ENCODE data around the gene HOXB6.

HOXB6 gene

DNA sequence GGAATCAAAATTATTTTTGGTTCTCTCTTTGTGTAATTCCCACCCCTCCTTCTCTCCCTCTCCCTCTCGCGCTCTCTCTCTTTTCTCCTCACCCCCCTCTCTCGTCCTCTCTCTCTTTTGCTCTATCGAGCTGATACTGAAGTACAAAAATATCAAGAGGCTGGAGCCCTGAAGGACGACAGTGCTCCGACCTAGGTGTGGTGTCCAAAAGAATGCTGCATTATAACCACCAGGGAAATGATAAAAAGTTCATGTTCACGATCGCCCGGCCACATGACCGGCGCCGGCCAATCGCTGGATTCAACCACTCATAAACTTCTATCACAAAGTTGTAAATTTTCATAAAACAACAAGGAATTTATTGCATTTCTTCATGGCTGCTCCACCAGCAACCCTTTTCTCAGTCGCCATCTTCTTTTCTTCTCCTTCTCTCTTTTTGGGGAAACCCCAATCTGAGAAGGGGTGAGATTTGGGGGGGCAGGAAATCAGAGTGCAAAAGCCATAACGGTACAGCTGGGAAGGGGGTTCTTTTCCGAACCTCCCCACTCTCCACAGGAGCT is at the start of gene HOXB6:
Gene HOXB6, minus strand, starts transcription at position 217 of the 560 bp plus-strand sequence. CDS start 6,836 bp downstream, outside the sequence.
- FAIRE-seq (peak; percentile 75), DNase-seq (ENCODE audit: low spot score) (peak; percentile 60)

DNA sequence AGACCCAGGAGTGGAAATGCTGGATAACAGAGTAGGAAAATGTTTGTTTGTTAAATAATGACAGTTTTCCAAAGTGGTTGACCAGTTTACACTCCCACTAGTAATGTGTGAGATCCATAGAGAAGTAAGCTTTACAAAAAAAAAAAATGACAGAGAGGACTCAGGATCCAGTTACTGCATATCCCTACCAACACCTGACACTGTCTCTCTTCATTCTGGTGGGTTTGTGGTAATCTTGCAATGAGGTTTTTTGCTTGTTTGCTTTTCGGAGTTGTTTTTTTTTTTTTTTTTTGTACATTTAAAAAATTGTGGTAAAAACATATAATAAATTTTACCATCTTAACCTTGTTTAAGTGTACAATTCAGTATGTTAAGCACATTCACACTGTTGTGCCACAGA is 45.0 kb upstream of the HOXB6 start:
- DNase-seq (ENCODE audit: low spot score) (no peak), FAIRE-seq (no peak)

DNA sequence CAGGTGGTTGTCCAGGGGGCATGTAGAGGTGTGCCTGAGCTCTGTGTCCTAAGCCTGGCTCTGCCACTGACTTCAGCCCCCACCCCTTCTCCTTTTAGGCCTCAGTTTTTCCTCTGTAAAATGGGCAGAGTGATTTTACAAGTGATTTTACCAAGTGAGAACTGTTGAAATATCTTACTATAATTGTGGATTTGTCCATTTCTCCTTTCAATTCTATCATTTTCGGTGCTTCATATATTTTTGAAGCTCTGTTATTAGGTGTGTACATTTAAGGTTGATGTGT is 43.1 kb upstream of the HOXB6 start:
- no peak for FAIRE-seq
- no peak for DNase-seq (ENCODE audit: low spot score)

DNA sequence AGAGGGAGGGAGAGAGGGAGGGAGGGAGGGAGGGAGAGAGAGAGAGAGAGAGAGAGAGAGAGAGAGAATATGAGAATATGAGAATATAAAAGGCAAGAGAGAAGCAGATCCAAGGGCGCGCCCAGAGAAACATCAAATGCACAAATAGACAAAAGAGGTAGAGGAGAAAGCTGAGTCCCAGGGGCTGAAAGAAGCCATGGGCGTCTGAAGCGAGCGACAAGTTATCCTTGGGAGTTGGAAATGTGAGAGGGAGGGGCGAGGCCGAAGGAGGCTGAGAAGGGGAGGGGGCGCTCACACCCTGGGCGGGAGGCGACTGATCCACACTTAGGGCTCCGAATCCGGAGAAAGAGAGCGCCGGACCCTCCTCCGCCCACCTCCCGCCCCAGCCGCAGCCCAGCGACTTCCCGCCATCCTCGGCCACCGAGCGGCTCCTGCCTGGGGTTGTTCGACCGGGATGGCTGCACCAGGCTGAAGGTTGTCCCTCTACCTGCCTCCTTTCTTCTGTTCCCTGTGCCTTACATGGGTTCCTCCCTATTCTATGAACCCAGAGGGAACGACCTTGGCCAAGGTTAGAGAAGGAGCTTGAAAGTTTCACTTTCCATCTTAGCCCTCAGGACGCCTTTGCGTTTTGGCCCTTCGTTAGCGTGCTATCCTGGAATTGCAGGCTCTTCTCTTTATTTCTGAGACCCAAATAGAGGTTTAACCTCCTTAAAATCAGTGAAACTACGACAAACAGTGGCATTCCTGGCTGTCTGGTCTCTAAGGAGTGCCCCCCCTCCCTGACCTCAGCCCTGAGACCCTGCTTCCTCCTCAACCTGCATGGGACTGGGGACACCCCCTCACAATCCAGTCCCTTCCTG is 42.5 kb upstream of the HOXB6 start:
- FAIRE-seq (no peak), DNase-seq (ENCODE audit: low spot score) (no peak)

DNA sequence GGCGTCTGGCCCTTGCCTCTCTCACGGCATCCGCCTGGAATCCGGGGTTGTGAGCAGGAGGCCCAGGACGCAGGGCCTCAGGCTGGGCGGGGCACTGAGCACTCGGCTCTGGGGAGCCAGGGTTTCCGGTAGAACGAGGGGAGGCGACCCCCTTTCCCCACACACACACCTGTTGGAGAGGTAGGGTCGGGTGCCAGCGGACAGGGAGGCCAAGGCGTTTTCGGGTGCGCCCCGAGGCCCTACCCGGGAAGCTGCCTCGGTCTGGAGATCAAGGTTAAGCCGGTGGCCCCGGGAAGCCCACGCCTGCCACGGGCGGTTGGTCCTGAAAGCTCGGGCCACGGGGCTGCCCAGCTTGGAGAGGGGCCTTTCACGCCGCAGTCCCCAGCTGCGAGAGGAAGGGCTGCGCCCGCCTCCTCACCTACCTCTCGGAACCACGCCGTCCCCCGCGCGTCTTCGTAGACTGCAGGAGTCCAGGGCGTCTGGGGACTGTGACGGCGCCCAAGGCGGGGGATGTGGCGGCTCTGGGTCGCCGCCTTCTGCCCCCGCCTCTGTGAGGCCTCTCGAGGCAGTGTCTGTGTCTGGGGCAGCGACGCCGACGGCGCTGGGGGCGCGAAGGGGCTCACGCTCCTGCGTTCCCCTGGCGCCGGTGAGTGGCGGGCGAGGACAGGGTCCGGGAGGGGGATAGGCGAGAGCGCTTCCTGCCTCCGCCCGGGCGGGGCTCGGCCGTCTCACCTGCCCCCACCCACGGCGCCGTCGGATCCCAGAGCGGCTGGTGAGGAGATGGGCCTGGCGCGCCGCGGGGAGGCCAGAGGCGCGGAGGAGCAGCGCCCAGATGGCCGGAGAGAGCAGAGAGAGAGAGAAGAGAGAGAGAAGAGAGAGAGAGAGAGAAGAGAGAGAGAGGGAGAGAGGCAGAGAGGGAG is 41.7 kb upstream of the HOXB6 start:
- DNase-seq (ENCODE audit: low spot score) (peak; percentile 69), FAIRE-seq (no peak)

DNA sequence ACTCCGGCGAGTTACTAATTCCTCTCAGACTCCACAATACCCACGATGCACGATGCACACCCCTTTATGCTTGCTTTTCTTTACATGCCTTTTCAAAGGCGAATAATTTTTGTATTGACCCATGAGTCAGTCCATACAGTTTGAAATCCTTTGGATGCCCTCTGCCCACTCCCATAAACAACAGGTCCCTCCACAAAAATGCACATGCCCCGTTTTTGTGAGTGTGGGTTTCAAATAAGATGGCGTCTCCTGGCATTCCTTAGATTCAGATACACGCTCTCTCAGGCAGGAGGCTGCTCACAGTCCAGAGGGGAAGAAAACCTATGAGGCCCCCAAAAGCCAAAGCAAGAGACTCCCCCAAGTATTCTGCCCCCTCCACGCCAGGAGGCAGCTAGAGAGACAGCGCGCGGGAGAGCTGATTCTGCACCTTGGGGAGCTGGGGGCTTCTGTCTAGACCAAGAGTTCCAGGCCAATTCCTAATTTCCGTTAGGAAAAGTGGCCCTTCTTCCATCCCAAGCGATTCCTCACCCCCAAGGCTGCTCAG is 40.9 kb upstream of the HOXB6 start:
- DNase-seq (ENCODE audit: low spot score): no peak
- no peak for FAIRE-seq

DNA sequence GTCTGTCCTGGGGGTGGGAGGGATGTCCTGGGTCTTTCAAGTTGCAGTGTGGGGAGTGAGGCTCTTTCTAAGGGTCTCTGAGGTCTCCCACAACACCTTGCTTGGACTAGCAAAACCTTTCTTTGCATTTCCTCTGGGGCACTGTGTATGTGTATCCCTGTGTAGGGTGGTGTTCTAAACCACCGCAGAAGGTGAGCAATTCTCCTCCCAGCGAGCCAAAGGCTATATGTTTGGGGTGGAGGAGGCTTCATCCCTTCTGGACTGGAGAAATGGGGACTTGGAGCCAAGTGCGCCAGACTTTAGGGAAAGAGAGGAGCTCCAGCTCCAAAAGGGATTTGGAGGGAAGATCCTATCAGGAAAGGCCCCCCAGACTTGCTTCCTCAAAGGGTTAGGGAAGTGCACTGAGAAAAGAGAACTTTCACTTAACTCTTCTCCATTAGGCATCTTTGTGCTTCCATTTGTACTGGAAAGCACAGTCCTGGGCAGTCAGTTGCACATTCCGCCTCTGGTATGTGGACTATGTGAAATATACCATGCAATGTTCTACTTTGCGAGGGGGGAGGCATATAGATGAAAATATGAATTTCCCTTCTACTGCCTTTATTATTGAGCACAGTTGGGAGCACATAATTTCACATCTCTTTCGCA is 40.2 kb upstream of the HOXB6 start:
- no peak for FAIRE-seq
- no peak for DNase-seq (ENCODE audit: low spot score)

DNA sequence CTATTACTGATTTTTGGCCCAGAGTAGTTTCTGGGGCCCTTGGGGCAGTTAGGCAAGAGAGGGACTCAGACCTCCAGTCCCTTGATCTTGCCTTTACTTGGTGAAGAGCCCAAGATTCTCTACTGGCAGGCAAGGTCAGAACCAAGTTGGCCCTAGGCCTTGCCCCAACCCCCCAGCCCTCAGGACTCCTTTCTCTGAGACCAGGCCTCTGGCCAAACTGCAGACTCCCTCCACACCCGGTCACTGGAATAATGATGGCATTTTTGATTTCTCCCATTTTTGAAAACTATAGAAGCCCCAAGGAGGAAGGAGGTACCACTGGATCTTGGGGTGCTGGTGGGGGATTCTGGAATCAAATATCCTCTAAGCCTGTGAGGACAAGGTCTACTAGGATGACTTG is 39.4 kb upstream of the HOXB6 start:
- DNase-seq (ENCODE audit: low spot score) (no peak), FAIRE-seq (no peak)

DNA sequence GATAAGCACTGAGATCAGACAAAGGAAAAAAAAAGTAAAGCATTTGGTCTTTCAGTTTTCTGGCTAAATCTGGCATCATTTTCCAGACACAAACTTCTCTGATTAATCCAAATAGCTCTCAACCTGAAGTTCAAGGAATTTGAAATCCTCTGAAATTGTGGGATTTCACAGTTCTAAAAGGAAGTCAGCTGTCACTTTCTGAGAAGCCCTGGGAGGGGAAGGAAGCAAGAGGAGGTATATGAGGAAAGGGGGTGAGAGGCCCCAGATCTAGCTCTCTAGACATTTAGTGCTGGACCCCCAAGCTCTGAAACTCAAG is 38.9 kb upstream of the HOXB6 start:
- FAIRE-seq (no peak), DNase-seq (ENCODE audit: low spot score) (no peak)

DNA sequence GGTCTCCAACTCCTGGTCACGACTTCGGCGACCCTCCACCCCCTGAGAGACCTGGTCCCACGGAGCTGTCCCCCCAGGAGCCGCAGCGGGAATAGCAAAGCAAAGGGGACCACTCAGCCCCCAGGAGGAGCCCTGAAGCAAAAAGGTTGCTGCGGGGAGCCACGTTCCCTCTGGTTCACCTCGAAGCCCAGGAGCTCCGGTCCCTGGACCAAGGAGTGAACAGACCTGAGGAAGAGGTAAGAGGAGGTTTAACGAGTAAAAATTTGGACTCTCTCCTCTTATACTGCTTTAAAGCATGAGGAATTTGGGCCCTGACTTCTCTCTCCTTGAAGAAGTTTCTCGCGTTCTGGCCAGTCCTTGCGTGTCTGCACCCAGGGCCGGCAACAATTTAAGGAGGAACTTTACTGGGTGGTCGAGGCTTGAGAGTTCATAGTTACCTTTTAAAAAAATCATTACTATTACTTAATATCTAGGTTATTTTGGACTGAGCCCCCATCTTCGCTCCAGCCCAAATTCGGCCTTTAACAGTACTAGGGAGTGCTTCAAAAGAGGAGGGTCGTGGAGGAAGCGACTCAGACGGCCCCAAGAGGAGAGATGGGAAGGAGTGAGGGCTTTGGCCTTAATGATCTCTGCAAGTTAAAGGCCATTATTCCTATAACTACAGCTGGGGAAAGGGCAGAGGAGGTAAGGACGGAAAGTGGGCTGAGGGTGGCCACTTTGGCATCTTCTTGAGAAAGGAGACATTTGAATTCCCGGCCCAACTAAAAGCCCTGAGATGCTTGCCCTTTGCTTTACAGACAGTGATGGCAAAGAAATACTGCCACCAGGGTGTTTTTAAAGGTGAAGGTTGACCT is 38.3 kb upstream of the HOXB6 start:
- FAIRE-seq (no peak), DNase-seq (ENCODE audit: low spot score) (no peak)

DNA sequence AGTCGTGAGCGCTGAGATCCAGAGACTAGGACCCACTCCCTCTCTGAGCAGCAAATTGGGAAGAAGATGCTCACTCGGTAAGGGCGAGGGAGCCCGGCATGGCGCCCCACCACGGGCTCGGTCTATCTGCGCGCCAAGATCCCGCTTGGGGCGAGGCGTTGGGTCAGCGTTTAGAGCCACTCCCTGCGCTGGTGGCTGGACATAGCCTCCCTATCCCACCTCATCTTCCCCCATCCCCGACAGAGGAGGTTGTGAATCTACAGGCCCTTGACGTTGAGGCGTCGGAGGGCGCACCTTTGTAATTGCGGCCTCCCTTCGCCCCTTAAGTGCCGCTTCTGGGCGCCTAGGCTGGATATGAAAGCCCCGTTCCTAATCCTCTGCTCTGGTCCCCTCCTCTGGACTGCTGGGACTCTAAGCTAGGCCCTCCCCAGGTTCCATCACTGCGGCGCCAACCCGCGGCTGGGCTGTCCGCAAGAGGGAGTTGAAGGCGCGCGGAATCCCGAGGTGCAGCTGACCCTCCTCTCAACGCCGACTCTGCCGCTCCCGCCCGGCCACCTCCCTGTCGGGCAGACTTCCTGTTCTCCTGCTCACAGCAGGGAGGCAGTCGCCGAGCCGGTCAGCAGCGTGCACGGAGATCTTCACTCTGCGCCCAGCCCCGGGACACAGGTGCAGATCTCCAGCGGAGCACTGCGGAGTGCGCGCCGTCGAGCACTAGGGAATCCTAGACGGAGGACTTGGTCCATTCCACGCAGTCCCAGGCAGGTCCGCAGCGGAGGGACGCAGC is 37.5 kb upstream of the HOXB6 start:
- no peak for FAIRE-seq

DNA sequence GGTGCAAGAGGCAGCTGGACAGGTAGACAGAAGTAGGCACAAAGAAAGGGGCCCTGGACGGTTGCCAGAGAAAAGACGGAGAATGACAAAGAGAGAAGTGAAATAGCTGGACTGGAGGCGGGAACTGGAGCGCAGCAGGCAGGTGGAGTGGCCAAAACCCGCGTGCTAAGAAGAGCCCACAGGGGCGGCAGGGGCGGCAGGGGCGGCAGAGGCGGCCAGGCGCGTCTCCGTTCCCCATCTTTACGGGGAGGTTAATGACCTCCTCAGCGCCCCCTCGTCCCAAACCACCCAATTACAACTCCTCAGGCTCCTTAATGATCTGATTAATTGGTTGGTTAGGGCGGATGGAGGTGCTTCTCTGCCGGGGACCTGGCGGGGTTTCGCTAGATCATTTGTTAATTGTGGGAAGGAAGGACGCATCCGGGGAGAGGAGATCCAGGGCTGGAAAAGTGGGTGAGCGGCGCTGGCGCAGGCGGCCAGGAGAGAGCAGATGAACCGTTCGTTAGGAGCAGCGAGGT is 36.8 kb upstream of the HOXB6 start:
- DNase-seq (ENCODE audit: low spot score) (no peak), FAIRE-seq (no peak)

More for the DNA sequence above, 37.5 kb upstream of the HOXB6 start:
- DNase-seq (ENCODE audit: low spot score): no peak

DNA sequence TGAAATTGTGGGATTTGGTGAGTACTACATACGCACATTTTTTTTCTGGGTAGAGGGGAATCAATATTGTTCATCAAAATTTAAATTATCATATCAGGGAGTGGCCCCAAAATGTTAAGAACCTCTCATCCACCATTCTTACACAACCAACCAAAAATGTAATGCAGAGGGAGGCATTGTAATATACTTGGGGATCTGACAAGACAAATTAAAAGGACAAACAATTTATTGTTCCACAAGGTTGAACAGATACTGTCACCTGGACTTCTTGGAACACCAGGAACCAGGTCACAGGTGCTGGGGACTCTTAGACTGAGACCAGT is 36.0 kb upstream of the HOXB6 start:
- FAIRE-seq: no peak
- DNase-seq (ENCODE audit: low spot score): no peak

DNA sequence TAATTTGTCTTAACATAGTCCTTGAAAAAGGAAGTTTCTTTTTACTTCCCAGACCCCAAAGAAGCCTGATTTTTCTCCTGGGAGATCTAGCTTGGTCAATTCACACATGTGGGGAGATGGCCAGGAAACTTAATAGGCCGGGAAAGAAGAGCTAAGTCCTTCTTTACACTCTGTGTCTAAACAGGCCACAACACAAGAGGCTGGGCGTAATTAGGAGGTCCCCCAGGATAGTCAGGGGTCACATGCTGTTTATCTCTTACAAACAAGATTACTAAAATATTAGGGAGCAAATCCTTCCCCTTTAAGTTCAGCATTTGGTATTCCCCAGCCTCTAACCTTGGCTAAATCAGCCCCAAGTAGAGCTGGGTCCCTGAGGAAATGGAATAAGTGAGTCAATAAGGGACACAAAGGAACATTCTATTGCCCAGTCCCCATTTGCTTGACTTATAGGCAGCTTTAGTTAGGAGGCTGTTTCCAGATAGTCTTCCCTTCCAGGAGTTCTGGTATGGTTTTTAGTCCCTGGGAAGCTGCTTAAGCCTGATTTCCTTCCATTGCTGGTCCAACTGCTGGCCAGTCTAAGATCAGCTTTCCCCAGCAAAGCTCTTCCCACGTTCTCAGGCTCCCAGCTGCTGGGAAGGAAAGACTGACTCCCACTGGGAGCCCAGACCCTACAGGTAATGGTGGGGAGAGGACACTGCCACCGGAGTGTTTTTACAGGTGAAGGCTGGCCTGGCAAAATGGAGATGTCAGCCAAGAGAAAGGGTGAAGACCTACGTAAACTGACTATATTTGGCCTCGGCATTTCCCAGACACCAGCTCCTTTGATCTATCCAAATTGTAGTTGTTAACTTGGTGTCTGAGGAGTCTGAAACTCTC is 35.4 kb upstream of the HOXB6 start:
- DNase-seq (ENCODE audit: low spot score): no peak
- no peak for FAIRE-seq

DNA sequence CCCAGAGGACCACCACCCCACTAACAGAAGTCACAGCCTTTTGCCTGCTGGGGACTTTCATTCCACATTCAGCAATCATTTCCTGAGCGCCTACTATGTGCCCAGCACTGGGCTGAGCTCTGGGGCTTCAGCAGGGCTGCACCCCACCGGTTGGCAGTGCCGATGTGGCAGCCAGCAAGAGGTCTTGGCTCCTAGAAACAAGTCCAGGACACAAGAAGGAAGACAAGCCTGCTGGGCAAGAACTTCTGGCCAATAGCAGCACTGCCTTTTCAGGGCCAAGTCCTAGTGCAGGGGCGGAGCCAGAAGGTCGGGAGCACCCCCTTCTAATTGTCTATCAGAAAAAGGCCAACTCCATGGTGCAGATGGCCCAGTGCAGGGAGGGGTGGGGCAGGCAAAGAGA is 34.4 kb upstream of the HOXB6 start:
- FAIRE-seq: no peak
- no peak for DNase-seq (ENCODE audit: low spot score)

DNA sequence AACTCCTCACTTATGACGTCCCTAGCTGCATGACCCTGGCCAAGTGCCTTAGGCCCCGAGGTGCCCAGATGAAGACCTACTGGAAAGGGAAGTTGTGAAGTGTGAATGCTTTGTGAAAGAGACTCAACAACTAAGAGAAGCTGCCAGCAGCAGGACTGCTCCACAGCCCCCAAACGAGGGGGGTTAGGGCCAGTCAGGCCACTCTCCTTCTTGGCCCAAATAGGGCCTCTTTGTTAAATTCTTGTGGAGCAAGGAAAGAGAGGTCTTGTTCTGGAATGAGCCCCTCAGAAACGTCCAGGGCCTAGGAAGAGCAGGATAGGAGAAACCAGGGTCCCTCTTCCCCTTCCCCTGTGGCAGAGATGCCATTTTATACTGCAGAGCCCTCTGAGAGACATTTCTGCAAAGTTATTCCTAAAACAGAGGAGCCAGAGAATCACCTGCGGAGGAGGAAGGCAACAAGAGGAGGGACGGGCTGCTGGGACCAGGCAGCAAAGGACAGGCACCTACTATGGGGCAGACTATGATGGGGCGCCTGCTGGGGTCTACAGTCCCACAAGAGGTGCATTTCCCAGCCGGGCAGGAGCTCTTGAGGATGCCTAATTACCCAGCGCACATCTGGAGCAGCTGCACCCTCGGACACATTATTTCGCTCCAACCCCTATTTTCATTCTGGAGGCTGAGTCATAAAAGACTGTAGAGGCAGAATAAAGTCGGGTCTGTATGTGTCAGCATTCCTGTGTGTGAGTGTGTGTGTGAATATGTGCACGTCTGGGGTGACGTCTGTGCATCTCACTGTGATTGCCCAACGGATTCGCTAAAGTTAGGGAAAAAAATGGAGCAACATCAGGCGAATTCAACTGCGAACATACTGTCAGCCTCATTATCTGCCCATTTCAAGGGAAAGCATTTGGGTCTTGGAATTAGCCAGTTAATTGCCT is 32.8 kb upstream of the HOXB6 start:
- FAIRE-seq: peak; percentile 89
- peak; percentile 89 for DNase-seq (ENCODE audit: low spot score)

DNA sequence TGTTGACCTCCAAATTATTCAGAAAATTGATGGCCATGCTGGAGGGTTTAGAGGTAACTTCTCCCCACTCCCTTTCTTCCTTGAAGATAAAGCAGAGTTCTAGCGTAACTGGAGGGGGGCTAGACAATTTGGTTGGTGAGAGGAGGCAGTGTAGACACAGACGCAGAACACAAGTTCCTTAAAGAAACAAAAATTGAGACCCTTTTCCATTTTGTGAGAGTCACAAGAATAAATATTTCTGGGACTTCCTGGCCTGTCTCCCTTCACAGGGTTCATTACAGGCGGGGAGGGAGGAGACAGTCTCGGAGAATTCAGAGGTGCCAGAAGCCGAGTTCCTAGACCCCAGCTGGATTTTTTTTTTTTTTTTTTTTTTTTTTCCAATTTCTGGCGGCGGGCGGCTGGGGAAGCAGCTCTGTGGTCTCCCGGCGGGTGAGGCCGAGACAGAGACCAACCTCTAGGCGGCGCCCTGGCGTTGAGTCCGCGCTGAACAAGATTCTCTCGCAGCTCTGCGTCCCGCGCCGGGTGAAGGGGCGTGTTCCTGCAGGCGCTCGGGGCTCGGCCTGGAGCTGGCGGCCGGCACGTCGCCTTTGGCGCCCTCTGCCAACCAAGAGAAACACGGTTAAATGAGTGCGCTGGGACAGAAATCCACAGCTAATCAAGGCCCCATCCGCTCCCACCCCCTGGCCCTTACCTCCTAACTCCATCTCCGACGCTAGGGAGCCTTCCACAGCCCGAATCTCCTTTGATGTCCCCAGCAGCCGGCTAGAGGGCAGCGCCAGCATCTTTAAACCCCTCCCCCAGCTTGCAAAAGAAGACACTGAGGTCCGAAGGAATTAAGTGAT is 31.6 kb upstream of the HOXB6 start:
- DNase-seq (ENCODE audit: low spot score) (peak; percentile 56), FAIRE-seq (no peak)
